Fibroblast of peridontal ligament (primary cell): ENCODE measurements around the gene CLEC16A.

Source experiments
- DNase-seq: peaks from one replicate; pipeline ENCODE4 v3.0.0-alpha.2; 2010; ENCODE audit errors: extremely low read depth

The CLEC16A gene

DNA sequence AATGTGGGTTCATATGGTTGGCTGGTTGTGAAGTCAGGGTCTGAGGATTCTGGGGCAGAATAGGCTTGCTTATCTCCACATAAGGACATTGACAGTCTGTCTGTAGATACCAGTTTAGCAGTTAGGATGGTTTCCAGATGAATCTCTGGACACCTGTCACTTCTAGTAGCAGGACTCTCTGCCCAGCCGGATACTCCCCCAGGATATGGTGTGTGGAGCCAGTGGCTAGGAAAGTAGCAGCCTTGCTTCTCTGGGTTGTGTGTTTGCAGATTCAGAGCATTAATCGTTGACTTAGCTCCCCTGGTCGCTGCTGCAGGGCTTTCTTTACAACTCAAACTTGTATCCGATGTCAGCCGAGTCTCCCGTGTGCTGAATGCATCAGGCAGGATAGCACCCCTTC lies 45.2 kb downstream of the CLEC16A start:
- no peak for DNase-seq

DNA sequence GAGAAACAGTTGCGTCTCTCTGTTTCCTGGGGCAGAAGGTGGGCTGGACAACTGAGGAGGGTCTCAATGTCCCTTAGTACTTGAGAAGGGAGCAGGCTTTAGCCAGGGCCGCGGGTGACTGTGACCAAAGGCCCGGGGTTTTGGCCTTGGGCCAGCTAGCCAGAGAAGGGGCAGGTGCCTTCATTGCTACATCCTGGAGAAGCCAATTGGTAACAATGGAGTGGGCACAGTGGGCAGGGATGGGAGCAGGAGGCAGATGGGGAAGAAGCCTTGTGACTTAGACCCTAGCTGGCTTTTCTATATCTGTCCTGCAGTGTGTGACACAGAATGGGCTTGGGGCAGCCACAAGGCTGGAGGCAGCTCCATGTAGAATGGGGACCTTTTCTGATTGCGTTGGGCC lies 46.0 kb downstream of the CLEC16A start:
- no peak for DNase-seq

- peak; percentile 89 for DNase-seq
Measured at GRCh38 chr16:10992112-10992511, 47.7 kb downstream of the CLEC16A start.

- peak; percentile 75 for DNase-seq
Measured at GRCh38 chr16:10992797-10993196, 48.4 kb downstream of the CLEC16A start.

DNA sequence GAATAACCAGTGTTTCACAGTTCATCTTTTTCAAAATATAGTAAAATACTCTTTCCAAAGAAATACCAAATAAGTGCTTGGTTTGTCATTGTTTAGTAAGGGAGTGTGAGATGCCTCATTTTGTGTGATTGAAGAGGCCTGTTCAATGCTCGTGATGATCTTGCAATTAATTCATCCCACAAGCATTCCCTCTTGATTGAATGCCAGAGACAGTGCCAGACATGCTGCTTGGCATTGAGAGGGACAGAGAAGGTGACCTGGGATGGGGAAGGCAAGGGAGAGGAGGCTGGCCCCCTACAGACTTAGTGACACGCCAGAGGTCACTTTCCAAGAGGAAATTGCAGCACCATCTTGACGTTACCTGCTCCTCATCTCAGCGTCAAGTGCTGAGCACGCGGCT lies 49.3 kb downstream of the CLEC16A start:
- DNase-seq = no peak

DNA sequence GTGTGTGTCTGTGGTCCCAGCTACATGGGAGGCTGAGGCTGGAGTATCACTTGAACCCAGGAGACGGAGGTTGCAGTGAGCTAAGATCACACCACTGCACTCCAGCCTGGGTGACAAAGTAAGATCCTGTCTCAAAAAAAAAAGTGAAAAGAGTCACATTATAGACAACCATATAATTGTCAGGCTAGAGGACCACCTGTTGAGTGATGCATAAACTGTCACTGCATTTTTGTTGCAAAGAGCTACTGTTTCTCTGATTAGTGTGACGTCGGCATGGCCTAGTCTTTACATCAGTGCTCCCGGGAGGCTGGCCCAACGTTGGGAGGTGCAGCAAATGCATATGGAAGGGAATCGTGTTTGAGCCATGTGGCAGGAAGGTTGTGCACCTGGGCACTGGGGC lies 50.2 kb downstream of the CLEC16A start:
- no peak for DNase-seq

- no peak for DNase-seq
Measured at GRCh38 chr16:10995565-10995964, 51.2 kb downstream of the CLEC16A start.

GRCh38 chr16:10997485-10997884 lies 53.1 kb downstream of the CLEC16A start:
- no peak for DNase-seq

- no peak for DNase-seq
Measured at GRCh38 chr16:10999300-10999699, 54.9 kb downstream of the CLEC16A start.

DNA sequence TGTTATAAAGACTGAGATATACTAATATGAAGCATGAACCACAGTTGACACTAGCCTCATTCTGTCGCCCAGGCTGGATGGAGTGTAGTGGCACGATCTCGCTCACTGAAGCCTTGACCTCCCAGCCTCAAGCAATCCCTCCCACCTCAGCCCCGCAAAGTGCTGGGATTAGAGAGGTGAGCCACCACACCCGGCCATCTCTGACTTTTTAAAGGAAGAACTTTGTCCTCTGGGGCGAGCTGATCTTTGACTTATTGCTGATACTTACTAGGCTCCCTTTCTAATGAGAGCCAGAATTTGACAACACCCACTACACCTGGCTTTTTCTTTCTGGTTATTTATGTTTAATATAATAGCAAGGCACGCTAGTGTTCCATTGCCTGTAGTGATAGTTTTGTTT lies 57.2 kb downstream of the CLEC16A start:
- no peak for DNase-seq

DNA sequence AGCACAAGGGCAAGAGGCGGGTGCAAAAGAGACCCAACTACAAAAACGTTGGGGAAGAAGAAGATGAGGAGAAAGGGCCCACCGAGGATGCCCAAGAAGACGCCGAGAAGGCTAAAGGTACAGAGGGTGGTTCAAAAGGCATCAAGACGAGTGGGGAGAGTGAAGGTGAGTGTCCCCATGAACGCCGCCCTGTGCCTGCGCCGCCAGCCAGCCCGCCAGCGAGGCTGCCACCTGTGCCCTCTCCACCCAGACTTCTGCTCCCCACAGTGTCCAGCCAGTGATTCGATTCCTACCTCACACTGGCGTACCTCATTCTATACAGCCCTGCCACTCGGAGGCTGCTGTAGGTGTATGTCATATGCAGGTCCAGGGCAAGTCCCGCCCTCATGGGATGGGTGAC lies 58.8 kb downstream of the CLEC16A start:
- DNase-seq = no peak

DNA sequence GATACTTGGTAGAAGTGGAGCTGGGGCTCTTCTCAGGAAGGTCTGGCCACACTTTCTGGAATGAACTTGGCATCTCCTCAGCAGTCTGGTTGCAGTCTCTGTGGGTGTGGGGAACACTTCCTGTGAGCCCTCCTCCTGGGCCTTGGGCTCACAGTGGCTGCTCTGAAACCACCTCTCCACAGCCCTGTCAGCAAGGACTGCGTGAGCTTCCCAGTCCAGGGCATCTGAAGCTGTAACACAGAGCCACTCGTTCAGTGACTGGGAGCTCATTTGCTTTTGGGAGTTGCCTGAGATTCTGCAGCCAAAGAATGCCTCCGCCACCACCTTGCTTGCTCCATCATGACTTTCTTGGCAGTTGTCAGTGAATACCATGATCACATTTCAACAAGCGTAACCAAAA lies 60.0 kb downstream of the CLEC16A start:
- no peak for DNase-seq

GRCh38 chr16:11004973-11005610 lies 60.7 kb downstream of the CLEC16A start:
- peak; percentile 62 for DNase-seq

GRCh38 chr16:11005611-11005975 lies 61.2 kb downstream of the CLEC16A start:
- DNase-seq = peak; percentile 44

DNA sequence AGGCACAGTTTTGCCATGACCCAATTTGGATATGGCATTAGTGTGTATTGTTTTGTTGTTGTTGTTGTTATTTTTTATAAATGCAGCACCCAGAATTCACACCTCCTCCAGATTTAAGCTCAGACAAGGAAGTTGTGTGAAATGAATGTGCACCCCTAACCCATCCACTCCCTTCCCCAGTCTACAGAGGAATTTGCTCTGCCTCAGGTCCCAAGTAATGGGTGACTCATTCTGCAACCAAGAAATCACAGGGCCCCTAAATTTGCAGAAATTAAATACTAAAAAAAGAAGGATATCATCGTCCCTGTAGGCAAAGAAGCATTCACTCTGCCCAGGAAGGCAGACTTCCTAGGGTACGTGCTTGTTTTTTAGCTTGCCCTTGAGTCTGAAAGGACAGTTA lies 62.3 kb downstream of the CLEC16A start:
- no peak for DNase-seq

DNA sequence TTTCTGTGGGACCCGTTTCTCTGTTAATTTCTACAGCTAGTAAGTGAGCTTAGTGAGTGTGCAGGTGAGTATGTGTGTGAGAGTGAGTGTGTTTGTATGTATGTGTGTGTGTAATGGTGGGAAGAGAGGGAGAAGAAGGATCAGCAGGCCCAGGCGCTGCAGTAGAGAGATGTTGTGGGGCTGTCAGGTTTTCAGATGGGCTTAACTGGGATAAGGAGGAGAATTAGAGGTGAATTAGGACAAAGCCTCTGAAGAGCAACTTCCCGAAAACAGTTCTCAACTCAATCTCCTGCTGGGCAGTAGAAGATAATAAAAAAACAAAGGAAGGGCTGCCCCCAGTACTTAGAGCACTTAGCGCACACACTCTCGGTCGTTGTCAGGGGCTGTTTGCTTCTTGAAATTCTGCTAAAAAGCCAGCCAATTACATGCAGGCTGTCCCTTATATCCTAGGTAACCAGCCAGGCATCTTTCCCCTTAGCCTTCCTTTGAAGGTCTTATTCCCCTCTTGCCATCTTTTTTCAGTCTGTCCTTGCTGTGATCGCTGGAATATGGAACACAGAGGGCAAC lies 63.4 kb downstream of the CLEC16A start:
- DNase-seq = no peak

DNA sequence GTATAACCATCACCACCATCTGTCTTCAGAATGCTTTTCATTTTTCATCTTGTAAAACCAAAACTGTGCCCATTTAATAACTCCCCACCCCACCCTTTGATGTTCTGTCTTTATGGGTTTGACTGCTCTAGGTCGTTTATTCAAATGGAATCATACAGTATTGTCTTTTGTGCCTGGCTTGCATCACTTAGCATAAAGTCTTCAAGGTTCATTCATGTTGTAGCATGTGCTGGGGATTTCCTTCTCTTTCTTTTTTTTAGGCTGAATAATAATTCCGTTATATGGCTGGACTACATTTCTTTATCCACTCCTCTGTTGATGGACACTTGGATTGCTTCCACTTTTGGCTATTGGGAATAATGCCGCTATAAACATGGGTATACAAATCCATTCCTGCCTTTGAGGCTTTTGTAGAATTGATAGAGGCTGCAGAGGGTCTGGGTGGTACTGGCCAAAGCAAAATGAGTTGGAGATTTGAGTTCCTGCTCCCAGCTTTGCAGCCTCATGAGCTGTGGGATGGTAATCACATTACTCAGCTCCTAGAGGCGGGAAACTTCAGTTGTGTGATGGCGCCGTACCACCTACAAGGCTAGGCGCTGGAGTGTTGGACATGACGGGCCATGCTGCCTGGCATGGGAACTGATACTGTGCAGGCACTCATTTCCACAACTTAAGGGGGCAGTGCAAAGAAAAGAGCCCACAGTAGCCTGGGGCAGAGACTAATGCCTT lies 64.8 kb downstream of the CLEC16A start:
- DNase-seq = no peak

DNA sequence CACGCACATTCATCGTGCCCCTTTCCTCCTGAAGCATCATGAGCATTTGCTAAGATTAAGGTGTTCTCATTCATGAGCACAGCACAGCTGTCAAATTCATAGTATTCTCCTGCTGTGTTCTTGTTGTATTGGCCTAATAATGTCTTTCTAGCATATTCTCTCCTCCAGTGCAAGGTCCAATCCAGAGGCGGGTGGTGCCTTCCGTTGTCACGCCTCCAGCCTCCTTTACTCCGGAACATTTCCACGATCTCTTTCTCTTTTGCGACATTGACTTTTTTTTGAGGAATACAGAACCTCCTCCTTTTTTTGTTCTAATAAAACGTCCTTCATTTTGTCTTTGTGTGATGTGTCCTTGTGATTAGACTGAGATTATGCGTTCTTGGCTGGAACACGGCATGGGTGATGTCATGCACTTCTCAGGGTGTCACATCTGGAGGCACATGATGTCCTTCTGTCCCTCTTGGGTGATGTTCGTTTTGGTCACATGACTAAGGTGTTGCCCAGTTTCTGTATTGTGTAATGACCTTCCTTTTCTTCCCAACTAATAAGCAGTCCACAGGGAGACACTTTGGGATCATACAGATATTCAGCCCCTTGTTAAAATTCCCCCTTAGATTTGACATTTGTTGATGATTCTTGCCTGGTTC lies 66.3 kb downstream of the CLEC16A start:
- no peak for DNase-seq

DNA sequence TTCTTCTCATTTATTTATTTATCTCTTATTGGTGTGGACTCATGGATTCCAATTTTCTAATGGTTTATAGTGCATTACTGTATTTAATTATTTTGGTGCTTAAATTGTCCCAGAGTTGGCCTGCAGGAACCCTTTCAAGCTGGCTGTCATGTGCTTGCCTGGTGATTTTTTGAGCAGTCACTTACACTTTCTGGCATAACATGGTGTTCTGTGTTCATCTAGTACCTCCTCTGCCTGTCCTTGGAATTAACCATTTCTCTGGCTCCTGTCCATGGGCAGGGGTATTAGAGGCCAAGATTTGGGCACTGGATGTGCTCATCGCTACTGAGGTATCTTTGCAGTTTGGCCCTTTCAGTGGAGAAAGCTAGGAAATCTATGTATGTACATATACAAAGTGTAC lies 67.0 kb downstream of the CLEC16A start:
- DNase-seq = no peak

DNA sequence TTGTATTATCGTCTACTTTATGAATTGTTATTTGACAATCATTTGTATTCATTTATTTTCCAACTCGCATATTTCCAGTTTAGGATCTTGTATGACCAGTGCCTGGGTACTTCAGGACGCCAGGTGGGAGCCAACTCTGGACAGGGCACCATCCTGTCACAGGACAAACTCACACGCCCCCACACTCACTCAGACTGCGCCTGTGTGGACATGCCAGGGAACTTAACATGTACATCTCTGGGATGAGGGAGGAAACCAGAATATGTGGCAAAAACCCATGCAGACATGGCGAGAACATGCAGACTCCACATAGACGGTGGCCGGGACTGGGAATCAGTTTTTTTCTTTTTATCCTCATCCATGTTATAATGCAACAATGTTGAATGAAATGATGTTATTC lies 68.5 kb downstream of the CLEC16A start:
- no peak for DNase-seq

- no peak for DNase-seq
Measured at GRCh38 chr16:11014136-11014535, 69.8 kb downstream of the CLEC16A start.

- no peak for DNase-seq
Measured at GRCh38 chr16:11015076-11015475, 70.7 kb downstream of the CLEC16A start.

DNA sequence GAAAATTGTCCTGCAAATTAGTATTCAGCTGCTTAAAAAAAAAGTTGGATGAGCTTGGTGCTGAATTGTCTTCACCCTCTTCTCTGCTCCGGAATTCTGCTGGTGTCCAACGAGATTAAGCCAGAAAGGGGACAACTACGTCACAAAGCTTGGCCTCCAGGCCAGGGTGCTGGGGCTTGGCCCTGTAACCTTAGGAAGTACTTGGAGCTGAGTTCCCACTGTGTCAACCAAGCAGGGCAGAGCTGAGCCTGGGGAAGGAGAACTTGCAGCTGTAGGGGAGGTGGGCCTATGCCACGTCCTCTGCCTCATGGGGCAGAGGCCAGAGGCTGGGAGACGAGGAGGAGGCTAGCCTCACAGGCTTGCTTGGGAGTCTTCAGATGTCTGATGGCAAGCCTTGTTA lies 71.2 kb downstream of the CLEC16A start:
- DNase-seq = no peak
